CD4-positive, alpha-beta memory T cell (primary cell): ENCODE data around the gene ARID2. TPM values are rescaled to one million over a fixed set of nuclear protein-coding genes. Genes with fewer than 3 reads are reported as not detected.

Experiments
- CTCF ChIA-PET: fragments of 350-600 bp; sonication (Branson Sonifier 250); formaldehyde crosslinking; loops from one replicate; lab custom pipeline; 2021; ENCODE audit warnings: inconsistent platforms; ENCODE audit not compliant: partially characterized antibody; lab: Charles Lee
- POLR2A ChIA-PET: fragments of 350-600 bp; sonication (Branson Sonifier 250); formaldehyde crosslinking; loops from one replicate; lab custom pipeline; 2021; ENCODE audit not compliant: partially characterized antibody; lab: Charles Lee
- DNase-seq, 5 donors: peaks; one replicate each; pipeline versions ENCODE4 v3.0.0 to v3.0.0-alpha.2; 2020 to 2022; ENCODE audit warnings: mixed read lengths in 1 of 5
- H3K27ac ChIP-seq: one replicate; pipeline ENCODE4 v1.7.0; 2013; ENCODE audit warnings: low read depth, low read length
- H3K27me3 ChIP-seq: 2 replicates; pipeline ENCODE4 v1.7.0; 2013; ENCODE audit warnings: mild to moderate bottlenecking, low read length, moderate library complexity; ENCODE audit not compliant: insufficient read depth
- H3K36me3 ChIP-seq: 2 replicates; pipeline ENCODE4 v1.7.0; 2013; ENCODE audit warnings: mild to moderate bottlenecking, low read length, moderate library complexity; ENCODE audit not compliant: insufficient read depth
- H3K4me1 ChIP-seq: 2 replicates; pipeline ENCODE4 v1.7.0; 2013; ENCODE audit warnings: mild to moderate bottlenecking, low read length, moderate library complexity; ENCODE audit not compliant: insufficient read depth
- H3K4me3 ChIP-seq, 2 donors: one replicate each; pipeline ENCODE4 v1.7.0; 2013; ENCODE audit warnings: low read length in 2 of 2, mild to moderate bottlenecking in 1 of 2
- H3K9me3 ChIP-seq, 2 donors: one replicate each; pipeline ENCODE4 v1.7.0; 2013; ENCODE audit warnings: low read length in 2 of 2, control low read depth in 1 of 2; ENCODE audit not compliant: control insufficient read depth in 1 of 2
- H3K27ac Mint-ChIP-seq, 7 donors: one replicate each; pipeline ENCODE4 v1.8.0; 2020 to 2021; ENCODE audit warnings: mixed read lengths in 7 of 7, mild to moderate bottlenecking in 6 of 7, inconsistent platforms in 3 of 7, moderate library complexity in 3 of 7
- H3K27me3 Mint-ChIP-seq, 2 donors: one replicate each; pipeline ENCODE4 v1.8.0; 2020 to 2021; ENCODE audit warnings: mixed read lengths in 2 of 2
- H3K36me3 Mint-ChIP-seq, 2 donors: one replicate each; pipeline ENCODE4 v1.8.0; 2020 to 2021; ENCODE audit warnings: mixed read lengths in 2 of 2, inconsistent platforms in 1 of 2, mild to moderate bottlenecking in 1 of 2
- H3K4me1 Mint-ChIP-seq, 4 donors: one replicate each; pipeline ENCODE4 v1.8.0; 2020 to 2021; ENCODE audit warnings: mixed read lengths in 4 of 4, mild to moderate bottlenecking in 1 of 4
- H3K4me3 Mint-ChIP-seq, 8 donors: one replicate each; pipeline ENCODE4 v1.8.0; 2020 to 2021; ENCODE audit warnings: mixed read lengths in 8 of 8, mild to moderate bottlenecking in 7 of 8, moderate library complexity in 6 of 8, inconsistent platforms in 3 of 8
- H3K9me3 Mint-ChIP-seq, 8 donors: one replicate each; pipeline ENCODE4 v1.8.0; 2020 to 2021; ENCODE audit warnings: mixed read lengths in 8 of 8, mild to moderate bottlenecking in 5 of 8, inconsistent platforms in 3 of 8, moderate library complexity in 1 of 8
- intact Hi-C: fragments of 100-400 bp; cut with micrococcal nuclease; formaldehyde crosslinking; loops from one replicate; pipeline ENCODE4 v1.15.1; 2023
- polyA plus RNA-seq, 2 donors: library from polyadenylated mRNA; unstranded; fragments of 300-500 nt; fragmentation: Illumina TruSeq; gene quantifications; one replicate each; pipeline ENCODE4 v1.2.3, GENCODE V29; 2021
- total RNA-seq, 2 experiments: library from RNA; stranded (reverse); gene quantifications; one replicate each; pipeline ENCODE4 v1.2.3, GENCODE V29; 2021

Gene ARID2
- total and polyA plus RNA-seq, 4 experiments from 2014 or later: 6.3 to 51.8 (median 31.9) TPM

- POLR2A ChIA-PET: no interaction called here
- H3K4me3 ChIP-seq: no peak overlapping the region
- no peaks in the 10 kb centered on the region for H3K9me3 Mint-ChIP-seq
Observed at GRCh38 chr12:45688183-45688582, 41.3 kb upstream of the ARID2 start.

GRCh38 chr12:45695035-45695434, 34.5 kb upstream of the ARID2 start:
- DNase-seq: no peak
- no peaks in the 10 kb centered on the region for H3K36me3 Mint-ChIP-seq
- H3K9me3 Mint-ChIP-seq: peaks cover 0 to 7% (median 0%) of the 10 kb centered on the region in 8 donors
- H3K36me3 ChIP-seq: no peaks in the 10 kb centered on the region
- H3K27ac ChIP-seq: no peak overlapping the region
- POLR2A ChIA-PET: no interaction called here
- H3K9me3 ChIP-seq: no peaks in the 10 kb centered on the region
- CTCF ChIA-PET: interaction anchor here (1.8 kb wide), 1 partner anchor 15 kb away, joined by 3 read pairs; no protein-coding TSS in a partner anchor
- H3K4me3 ChIP-seq: no peak overlapping the region
- H3K4me3 Mint-ChIP-seq: no peak overlapping the region
- H3K27me3 Mint-ChIP-seq: no peaks in the 10 kb centered on the region
- no peak overlapping the region for H3K27ac Mint-ChIP-seq
- H3K4me1 Mint-ChIP-seq: no peaks in the 10 kb centered on the region
- H3K27me3 ChIP-seq: no peaks in the 10 kb centered on the region
- intact Hi-C loops: no loop called here
- no peaks in the 10 kb centered on the region for H3K4me1 ChIP-seq

More at GRCh38 chr12:45688183-45688582, 41.3 kb upstream of the ARID2 start:
- Histone ChIP-seq H3K27ac (no peak overlapping the region), H3K9me3 (no peaks in the 10 kb centered on the region), H3K27me3 (no peaks in the 10 kb centered on the region), H3K4me1 (no peaks in the 10 kb centered on the region), H3K36me3 (no peaks in the 10 kb centered on the region)
- peak overlapping the region in 1 of 7 donors; percentile 84 for H3K27ac Mint-ChIP-seq
- no peaks in the 10 kb centered on the region for H3K36me3 Mint-ChIP-seq
- CTCF ChIA-PET: no interaction called here
- H3K27me3 Mint-ChIP-seq: peaks cover 0 to 1% of the 10 kb centered on the region in 2 donors
- no peak for DNase-seq
- no peaks in the 10 kb centered on the region for H3K4me1 Mint-ChIP-seq
- intact Hi-C loops: no loop called here
- no peak overlapping the region for H3K4me3 Mint-ChIP-seq

- H3K4me1 ChIP-seq: no peaks in the 10 kb centered on the region
- H3K9me3 Mint-ChIP-seq: peaks cover 0 to 7% (median 0%) of the 10 kb centered on the region in 8 donors
- H3K27me3 ChIP-seq: no peaks in the 10 kb centered on the region
- H3K27ac Mint-ChIP-seq: no peak overlapping the region
- DNase-seq: no peak
- ChIA-PET POLR2A (no interaction called here), CTCF (no interaction called here)
- no peaks in the 10 kb centered on the region for H3K4me1 Mint-ChIP-seq
- no peaks in the 10 kb centered on the region for H3K36me3 ChIP-seq
- H3K9me3 ChIP-seq: no peaks in the 10 kb centered on the region
- no peaks in the 10 kb centered on the region for H3K36me3 Mint-ChIP-seq
- H3K27me3 Mint-ChIP-seq: no peaks in the 10 kb centered on the region
- no peak overlapping the region for H3K4me3 ChIP-seq
- intact Hi-C loops: no loop called here
- no peak overlapping the region for H3K4me3 Mint-ChIP-seq
- H3K27ac ChIP-seq: no peak overlapping the region
Observed at GRCh38 chr12:45695606-45696005, 33.9 kb upstream of the ARID2 start.

GRCh38 chr12:45696049-45696448, 33.5 kb upstream of the ARID2 start:
- Histone ChIP-seq H3K4me3 (no peak overlapping the region), H3K9me3 (no peaks in the 10 kb centered on the region), H3K27ac (no peak overlapping the region), H3K36me3 (no peaks in the 10 kb centered on the region), H3K27me3 (no peaks in the 10 kb centered on the region), H3K4me1 (no peaks in the 10 kb centered on the region)
- ChIA-PET CTCF (no interaction called here), POLR2A (no interaction called here)
- H3K4me3 Mint-ChIP-seq: no peak overlapping the region
- no peaks in the 10 kb centered on the region for H3K4me1 Mint-ChIP-seq
- DNase-seq: no peak
- H3K9me3 Mint-ChIP-seq: peaks cover 0 to 7% (median 1%) of the 10 kb centered on the region in 8 donors
- H3K27me3 Mint-ChIP-seq: no peaks in the 10 kb centered on the region
- intact Hi-C loops: no loop called here
- no peak overlapping the region for H3K27ac Mint-ChIP-seq
- H3K36me3 Mint-ChIP-seq: no peaks in the 10 kb centered on the region

GRCh38 chr12:45697371-45697770, 32.1 kb upstream of the ARID2 start:
- H3K36me3 ChIP-seq: no peaks in the 10 kb centered on the region
- no peaks in the 10 kb centered on the region for H3K27me3 Mint-ChIP-seq
- no peak overlapping the region for H3K4me3 Mint-ChIP-seq
- CTCF ChIA-PET: no interaction called here
- peaks cover 0 to 17% (median 7%) of the 10 kb centered on the region in 8 donors for H3K9me3 Mint-ChIP-seq
- H3K9me3 ChIP-seq: no peaks in the 10 kb centered on the region
- POLR2A ChIA-PET: no interaction called here
- no peaks in the 10 kb centered on the region for H3K36me3 Mint-ChIP-seq
- DNase-seq: no peak
- no peaks in the 10 kb centered on the region for H3K4me1 ChIP-seq
- no peak overlapping the region for H3K27ac ChIP-seq
- H3K4me1 Mint-ChIP-seq: no peaks in the 10 kb centered on the region
- H3K27ac Mint-ChIP-seq: no peak overlapping the region
- H3K4me3 ChIP-seq: no peak overlapping the region
- no peaks in the 10 kb centered on the region for H3K27me3 ChIP-seq
- intact Hi-C loops: no loop called here

- Histone ChIP-seq H3K27ac (no peak overlapping the region), H3K27me3 (no peaks in the 10 kb centered on the region), H3K9me3 (no peaks in the 10 kb centered on the region), H3K4me1 (no peaks in the 10 kb centered on the region), H3K4me3 (no peak overlapping the region), H3K36me3 (no peaks in the 10 kb centered on the region)
- ChIA-PET POLR2A (no interaction called here), CTCF (no interaction called here)
- DNase-seq: no peak
- intact Hi-C loops: no loop called here
- Mint-ChIP-seq H3K9me3 (peaks cover 0 to 17% (median 7%) of the 10 kb centered on the region in 8 donors), H3K36me3 (peaks cover 4 to 10% of the 10 kb centered on the region in 2 donors), H3K4me3 (no peak overlapping the region), H3K4me1 (no peaks in the 10 kb centered on the region), H3K27ac (no peak overlapping the region), H3K27me3 (no peaks in the 10 kb centered on the region)
Observed at GRCh38 chr12:45701296-45701695, 28.2 kb upstream of the ARID2 start.

- Histone ChIP-seq H3K27me3 (no peaks in the 10 kb centered on the region), H3K27ac (no peak overlapping the region), H3K4me3 (no peak overlapping the region), H3K4me1 (no peaks in the 10 kb centered on the region), H3K36me3 (no peaks in the 10 kb centered on the region), H3K9me3 (no peaks in the 10 kb centered on the region)
- Mint-ChIP-seq H3K36me3 (peaks cover 4 to 10% of the 10 kb centered on the region in 2 donors), H3K27me3 (no peaks in the 10 kb centered on the region), H3K27ac (no peak overlapping the region), H3K9me3 (peaks cover 0 to 14% (median 7%) of the 10 kb centered on the region in 8 donors), H3K4me1 (no peaks in the 10 kb centered on the region), H3K4me3 (no peak overlapping the region)
- DNase-seq: no peak
- POLR2A ChIA-PET: no interaction called here
- intact Hi-C loops: no loop called here
- CTCF ChIA-PET: interaction anchor here (1.0 to 2.2 kb wide), 2 partner anchors 24 to 42 kb away, joined by 3 to 4 read pairs; no protein-coding TSS in a partner anchor
Observed at GRCh38 chr12:45703942-45704341, 25.6 kb upstream of the ARID2 start.
